NCI-H2196 (cell line): Measurements from ENCODE around the gene TIMMDC1.
"Not testable (repeated sequence)": the region's sequence is repeated elsewhere in the genome, so short reads cannot be mapped to it uniquely, and the experiment has no call there.

Experiments used
- DNase-seq: peaks from one replicate; lab custom pipeline; 2025; ENCODE audit not compliant: unreplicated experiment; lab: John Stamatoyannopoulos, UW

TIMMDC1 gene

DNA sequence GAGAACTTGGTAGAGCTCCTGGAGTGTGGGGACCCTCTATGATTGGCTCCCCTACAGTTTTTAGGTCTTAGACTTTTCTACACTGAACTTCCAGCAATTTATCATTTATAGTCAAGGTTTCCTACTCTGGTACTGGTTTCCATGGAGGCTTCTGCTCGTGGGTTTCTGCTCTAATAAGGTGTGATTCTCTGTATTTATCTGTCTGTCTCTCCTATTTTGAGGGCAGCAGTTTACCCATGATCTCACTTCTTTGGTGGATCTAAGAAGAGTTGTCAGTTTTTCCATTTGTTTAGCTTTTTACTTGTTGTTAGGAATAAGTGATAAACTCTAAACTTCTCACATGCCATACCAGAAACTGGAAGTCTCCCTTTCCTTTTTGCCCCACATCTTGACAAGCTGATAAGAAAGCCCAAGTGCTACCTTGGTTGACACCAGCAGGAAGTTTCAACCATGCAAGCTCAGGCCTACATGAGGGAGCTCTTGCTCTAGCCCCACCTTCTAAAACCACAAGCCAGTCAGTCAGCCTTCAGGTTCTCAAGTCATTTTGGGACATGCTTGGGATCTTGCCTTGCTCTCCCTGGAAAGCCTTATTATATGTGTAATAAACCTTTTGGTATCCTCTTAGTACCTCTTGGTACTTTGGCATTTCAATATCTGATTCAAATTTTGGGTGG is 10.0 kb downstream of the TIMMDC1 start:
- no peak for DNase-seq

DNA sequence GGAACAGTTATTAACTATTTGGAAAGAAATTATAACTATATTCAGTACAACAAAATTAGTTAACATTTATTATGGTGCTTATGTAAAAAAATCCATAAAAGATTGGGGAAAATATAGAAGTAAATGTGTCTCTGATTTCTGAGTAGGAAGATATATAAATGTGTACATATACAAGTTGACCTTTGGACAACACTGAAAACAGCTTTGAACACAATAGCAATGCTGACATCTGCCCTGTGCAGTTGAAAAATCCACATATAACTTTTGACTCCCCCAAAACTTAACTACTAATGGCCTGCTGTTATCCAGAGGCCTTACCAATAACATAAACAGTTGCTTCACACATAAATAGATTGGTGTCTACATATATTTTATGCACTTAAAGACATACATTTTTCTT is 12.3 kb downstream of the TIMMDC1 start:
- no peak for DNase-seq

- no peak for DNase-seq
Measured at GRCh38 chr3:119514637-119515036, 16.3 kb downstream of the TIMMDC1 start.

DNA sequence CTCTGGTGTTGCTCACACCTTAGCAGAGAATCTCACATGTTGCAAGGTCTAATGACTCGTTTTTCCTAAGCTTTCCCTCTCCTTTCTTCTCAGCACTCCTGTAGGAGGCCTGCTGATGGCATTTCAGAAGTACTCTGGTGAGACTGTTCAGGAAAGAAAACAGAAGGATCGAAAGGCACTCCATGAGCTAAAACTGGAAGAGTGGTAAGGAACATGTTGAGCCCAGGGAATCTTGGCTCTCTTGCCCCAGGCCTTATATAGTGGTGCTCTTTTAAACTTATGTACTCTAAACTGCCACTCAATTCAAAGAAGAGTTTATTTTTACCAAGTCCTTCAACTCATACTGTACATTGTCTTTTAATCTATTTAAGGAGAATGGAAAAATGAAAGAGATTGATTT is 18.8 kb downstream of the TIMMDC1 start:
- no peak for DNase-seq

GRCh38 chr3:119518026-119518425 is 19.7 kb downstream of the TIMMDC1 start:
- DNase-seq = no peak

DNA sequence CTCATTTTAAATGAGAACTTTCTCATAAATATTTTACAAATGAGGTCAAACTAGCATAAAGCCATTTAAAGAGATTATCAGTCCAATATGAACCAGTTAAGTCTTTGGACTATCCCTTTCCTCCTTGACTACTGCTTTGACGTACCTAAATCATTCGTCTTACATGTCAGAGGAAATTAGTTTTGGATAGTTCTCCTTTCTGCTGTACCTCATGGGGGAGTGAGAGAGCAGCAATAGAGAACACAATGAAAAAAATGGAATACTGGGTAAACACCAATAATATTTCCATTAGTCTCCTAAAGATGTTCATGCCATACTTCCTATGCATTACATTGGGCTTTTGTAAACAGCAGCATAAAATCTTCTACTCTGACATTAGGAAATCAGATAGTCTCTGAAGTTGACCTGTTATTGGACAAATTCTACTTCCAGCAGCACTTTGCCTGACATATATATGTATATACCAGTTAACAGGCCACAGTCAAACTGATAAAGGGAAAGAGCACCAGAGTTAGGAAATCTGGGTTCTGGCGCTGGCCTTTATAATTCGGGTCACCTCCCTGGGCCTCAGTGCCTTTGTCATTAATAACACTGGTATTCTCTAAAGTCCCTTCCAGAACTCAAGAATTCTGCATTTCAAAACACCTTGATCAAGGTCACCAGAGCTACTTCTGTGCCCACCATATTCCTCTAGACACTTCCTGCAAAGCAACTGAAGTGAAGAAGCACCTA is 26.8 kb downstream of the TIMMDC1 start:
- no peak for DNase-seq

GRCh38 chr3:119527714-119528113 is 29.4 kb downstream of the TIMMDC1 start:
- DNase-seq = no peak

DNA sequence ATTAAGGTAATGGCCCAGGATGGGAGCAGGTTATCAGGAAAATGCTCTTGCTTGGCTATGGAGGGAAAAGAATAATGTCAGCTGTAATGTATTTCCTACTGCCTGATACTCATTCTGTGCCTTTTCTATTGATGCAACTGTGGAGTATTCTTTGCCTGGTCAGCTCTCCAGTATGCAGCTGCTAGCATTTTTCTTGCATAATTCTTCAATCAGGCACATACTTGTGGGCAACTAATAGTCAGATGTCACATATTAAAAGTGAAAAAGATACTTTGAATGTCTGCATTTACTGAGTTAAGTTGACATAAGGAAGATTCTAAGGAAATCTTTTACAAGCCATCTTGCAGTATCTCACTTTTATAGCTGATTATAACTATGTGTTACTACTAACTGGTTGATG is 31.5 kb downstream of the TIMMDC1 start:
- no peak for DNase-seq

DNA sequence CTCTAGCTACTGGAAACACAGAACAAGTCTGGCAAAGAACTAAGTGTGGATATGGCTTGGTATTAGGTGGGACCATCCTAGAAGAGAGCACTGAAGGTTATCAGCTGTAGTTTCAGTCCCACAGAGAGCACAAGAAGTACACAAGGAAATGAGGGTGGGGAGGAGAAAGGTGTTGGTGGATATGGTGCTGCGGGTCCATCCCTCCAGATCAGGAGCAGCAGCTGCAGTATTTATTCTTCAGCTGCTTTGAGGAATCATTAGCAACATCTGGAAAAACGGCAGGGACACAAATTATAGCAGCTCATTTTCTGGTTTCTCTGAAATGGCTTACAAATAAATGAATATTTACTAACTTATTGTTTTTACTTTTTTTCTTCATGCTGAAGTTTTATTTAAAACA is 32.1 kb downstream of the TIMMDC1 start:
- no peak for DNase-seq

DNA sequence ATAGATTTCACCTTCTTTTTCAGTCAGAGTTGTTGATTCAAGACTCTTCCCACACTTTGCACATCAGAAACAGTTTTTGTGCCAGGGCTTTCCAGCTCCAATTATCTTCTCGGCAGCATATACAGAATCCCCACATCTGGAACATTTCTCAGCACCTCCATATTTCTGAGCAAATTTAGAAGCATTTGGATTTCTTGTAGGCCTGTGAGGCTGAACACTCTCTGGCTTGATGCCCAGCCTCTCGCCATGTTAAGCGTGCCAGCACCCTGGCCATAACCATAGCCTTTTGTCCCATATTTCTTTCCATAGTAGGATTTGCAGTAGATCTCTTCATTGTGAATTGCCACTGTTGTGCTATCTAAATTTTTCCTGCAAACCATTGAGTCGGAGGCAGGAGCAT is 32.8 kb downstream of the TIMMDC1 start:
- DNase-seq = no peak

- no peak for DNase-seq
Measured at GRCh38 chr3:119534296-119534695, 35.9 kb downstream of the TIMMDC1 start.

DNA sequence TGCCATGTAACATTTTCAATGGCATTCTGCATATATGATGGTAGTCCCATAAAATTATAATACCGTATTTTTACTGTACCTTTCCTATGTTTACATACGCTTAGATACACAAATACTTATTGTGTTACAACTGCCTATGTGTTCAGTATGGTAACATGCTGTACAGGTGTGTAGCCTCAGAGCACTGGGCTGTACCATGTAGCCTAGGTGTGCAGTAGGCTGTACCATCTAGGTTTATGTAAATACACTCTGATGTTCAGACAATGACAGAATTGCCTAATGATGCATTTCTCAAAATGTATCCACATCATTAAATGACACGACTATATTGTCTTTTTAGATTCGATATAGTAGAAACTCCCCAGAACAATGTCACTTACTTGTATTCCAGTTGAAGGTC is 38.4 kb downstream of the TIMMDC1 start:
- DNase-seq = no peak

GRCh38 chr3:119538772-119539171 is 40.4 kb downstream of the TIMMDC1 start:
- DNase-seq = no peak

DNA sequence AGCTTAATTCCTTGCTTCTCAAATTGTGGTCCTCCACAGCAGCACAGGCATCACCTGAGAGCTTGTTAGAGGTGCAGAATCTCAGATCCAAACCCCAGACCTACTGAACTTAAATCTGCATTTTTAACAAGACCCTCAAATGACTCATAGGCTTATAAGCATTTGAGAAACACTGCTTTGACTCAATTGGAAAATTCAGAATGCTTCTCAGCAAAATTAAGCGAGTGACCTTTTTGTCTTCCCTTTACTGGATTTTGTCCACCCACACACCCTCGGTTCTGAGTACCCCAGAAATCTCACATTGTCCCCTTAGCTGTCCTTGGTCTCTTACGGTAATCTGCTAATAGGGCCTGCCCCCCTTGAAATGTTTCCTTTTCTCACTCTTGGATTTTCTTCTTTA is 43.2 kb downstream of the TIMMDC1 start:
- no peak for DNase-seq

DNA sequence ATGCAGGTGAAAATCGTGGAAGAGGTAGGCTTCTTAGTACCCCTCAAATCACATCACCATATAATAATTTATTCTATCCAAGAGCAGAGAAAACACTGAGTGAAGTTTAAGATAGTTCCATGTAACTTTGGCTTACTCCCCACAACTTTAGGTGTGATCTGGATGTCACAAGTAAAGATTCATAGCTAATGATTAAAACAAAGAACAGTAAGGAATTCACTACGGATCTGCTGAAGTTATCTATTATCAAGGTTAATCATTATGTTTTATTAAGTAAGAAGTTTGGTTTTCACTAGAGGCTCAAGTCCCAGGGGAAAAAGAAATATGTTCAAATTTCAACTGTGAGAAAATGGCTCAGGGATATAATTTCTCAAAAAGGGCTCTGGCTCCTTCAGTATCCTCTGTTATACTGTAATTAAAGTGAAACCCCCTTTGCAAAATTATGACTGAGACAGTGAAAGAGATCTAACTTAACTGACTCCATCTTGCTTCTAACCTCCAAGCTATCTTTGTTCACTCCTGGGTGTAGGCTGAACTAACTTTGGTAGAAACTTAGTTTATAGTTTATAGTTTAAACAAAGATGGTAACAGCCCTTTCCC is 43.9 kb downstream of the TIMMDC1 start:
- no peak for DNase-seq

DNA sequence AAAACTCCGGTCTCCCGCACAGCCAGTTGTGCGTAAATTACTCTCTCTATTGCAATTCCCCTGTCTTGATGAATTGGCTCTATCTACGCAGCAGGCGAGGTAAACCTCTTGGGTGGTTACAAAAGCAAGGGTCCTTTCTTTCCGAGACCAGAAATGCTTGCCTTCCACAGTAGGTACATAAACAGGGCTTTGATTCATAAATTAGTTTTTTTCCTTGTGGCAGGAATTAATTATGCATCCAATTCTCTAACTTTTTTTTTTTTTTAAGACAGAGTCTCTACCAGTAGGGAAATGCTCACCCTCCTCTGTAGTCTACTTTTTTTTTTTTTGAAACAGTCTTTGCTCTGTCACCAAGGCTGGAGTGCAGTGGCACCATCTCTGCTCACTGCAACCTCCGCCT is 44.8 kb downstream of the TIMMDC1 start:
- DNase-seq = no peak

GRCh38 chr3:119547227-119547626 is 48.9 kb downstream of the TIMMDC1 start:
- no peak for DNase-seq

GRCh38 chr3:119548341-119548740 is 50.0 kb downstream of the TIMMDC1 start:
- DNase-seq = no peak

- no peak for DNase-seq
Measured at GRCh38 chr3:119550192-119550910, 52.0 kb downstream of the TIMMDC1 start.

DNA sequence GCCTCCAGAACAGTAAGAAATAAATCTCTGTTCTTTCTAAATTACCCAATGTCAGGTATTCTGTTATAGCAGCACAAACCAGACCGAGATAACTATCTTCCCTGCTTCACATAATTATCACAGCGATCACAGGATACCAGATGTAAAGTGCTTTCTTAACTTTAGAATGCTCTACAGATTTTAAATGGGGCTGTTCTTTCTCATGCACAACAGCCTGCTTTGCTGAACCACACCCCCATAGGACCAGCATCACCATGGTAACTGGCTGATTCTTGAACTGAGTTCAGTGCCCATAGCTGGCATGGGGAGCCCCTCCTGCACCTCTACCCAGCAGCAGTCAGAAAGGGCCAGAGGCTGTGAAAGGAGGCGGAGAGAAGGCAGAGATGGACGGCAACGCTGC is 53.3 kb downstream of the TIMMDC1 start:
- DNase-seq = no peak

DNA sequence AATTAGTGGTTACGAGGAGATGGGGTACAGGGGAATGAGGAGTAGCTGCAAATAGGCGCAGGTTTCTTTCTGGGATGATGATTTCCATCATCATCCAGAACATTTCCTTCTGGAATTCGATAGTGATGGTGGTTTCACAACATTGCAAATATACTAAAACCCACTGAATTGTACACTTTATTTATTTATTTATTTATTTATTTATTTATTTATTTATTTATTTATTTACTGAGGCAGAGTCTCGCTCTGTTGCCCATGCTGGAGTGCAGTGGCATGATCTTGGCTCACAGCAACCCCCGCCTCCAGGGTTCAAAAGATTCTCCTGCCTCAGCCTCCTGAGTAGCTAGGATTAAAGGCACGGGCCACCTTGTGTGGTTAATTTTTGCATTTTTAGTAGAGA is 54.6 kb downstream of the TIMMDC1 start:
- DNase-seq = not testable (repeated sequence)
